GM19452 (cell line): ENCODE data around the gene RPIA.
A peak's percentile ranks its signal among the peaks of the same experiment; 100 is the strongest.
"Not testable (repeated sequence)": the region's sequence is repeated elsewhere in the genome, so short reads cannot be mapped to it uniquely, and the experiment has no call there.

Experiments used
- ATAC-seq: cut with Tn5 transposase; IDR thresholded peaks from one replicate; pipeline ENCODE4 v1.9.1; 2021; ENCODE audit not compliant: unreplicated experiment

RPIA gene

GRCh38 chr2:88729061-88729745 lies 37.7 kb downstream of the RPIA start:
- no peak for ATAC-seq

GRCh38 chr2:88733155-88733902 lies 41.9 kb downstream of the RPIA start:
- ATAC-seq: no peak

GRCh38 chr2:88735133-88735532 lies 43.7 kb downstream of the RPIA start:
- ATAC-seq: no peak

- ATAC-seq: no peak
Measured at GRCh38 chr2:88735853-88736252, 44.4 kb downstream of the RPIA start.

DNA sequence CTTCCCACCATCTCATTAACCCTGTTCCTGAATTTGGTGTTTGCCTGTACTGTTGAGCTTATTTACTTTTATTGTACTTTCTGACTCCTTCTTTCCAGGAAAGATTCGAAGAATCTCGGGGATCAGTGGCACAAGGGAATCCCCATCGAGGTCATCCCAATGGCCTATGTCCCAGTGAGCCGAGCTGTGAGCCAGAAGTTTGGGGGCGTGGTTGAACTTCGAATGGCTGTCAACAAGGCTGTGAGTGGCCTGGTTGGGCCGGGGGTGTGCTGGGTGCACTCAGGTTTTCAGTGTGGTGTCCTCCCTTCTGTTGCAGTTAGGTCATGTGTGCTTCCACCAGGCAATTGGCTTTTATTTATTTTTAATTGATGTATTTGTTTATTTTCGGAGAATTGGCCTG lies 45.0 kb downstream of the RPIA start:
- no peak for ATAC-seq

- ATAC-seq: no peak
Measured at GRCh38 chr2:88737385-88737784, 45.9 kb downstream of the RPIA start.

DNA sequence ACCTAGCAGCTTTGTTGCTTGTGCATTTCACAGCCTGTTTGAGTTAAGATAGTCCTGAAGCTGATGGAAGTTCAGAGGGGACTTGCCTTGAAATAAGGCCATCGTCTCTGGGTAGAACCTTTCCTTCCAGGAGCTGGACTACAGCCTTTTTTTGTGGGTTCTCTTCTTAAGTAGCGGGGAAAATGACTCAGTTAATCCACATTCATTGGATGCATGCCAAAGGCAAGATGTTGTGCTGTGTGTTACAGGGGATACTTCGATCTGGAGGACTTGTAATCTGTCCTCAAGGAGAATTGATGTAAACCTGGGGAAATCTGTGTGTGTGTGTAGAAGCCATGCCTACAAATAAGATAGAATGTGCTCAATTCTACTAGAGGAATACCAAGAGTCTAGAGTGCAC lies 46.8 kb downstream of the RPIA start:
- ATAC-seq: no peak

- ATAC-seq: peak; percentile 88
Measured at GRCh38 chr2:88739985-88740600, 48.6 kb downstream of the RPIA start.

DNA sequence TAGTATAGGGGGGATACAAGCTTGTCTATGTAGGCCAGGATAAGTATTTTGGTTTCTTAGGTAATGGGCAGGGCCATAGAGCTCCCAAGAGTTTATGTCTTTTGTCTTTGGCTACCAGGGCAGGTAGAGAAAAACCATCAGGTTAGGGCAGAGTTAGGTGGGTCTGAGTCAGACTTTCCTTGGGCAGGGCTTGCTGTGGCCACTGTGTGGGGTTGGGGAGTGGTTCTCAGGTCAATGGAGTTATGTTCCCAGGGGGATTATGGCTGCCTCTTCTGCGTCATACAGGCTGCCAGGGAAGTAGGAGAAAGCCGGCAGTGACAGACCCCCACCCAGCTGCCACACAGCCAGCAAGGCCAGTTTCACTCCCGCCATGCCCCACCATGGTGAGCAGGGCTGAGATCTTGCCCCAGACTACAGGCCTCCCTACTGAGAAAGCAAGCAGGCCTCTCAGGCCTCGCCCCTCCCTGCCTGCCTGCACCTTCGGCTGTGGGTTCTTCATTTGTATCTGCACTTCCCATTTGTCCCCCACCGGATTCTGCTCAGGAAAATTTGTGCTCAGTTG lies 55.5 kb downstream of the RPIA start:
- ATAC-seq: no peak

- ATAC-seq: no peak
Measured at GRCh38 chr2:88747990-88748389, 56.5 kb downstream of the RPIA start.

GRCh38 chr2:88751768-88752167 lies 60.3 kb downstream of the RPIA start:
- ATAC-seq: no peak

DNA sequence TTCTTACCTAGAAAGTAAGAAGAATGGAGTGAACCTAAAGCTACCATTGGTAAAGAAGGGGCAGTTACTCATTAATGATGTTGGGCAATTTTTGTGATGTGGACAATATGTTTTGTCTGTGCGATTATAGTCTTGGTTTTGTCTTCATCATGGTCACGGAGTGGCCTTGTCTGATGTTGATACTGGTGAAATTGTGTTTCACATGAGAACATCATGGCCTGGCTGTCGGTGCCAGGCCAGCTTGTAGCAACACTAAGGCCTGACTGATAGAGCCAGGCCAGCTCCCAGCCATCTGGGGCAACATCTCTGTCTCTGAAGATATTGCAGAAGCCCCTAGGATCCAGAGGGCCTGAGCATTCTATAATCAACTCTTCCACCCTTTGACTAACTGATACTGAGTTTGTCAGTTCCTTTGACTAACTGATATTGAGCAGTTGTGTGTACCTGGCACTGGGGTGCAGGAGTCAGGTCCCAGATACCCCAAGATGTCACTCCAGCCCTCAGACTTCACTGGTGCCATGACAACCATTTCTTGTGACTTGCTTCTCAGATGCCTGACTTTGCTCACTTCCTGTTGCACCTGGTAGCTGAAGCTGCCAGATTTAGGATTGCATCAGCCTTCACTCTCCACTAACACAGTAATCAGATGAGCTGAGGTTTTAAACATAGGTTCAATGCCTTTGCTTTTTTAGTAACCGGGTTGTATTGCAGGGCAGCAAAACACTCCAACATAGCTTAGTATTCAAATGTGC lies 62.5 kb downstream of the RPIA start:
- peak; percentile 92 for ATAC-seq

GRCh38 chr2:88754585-88755320 lies 63.3 kb downstream of the RPIA start:
- peak; percentile 33 for ATAC-seq

GRCh38 chr2:88755836-88756235 lies 64.4 kb downstream of the RPIA start:
- ATAC-seq: no peak

DNA sequence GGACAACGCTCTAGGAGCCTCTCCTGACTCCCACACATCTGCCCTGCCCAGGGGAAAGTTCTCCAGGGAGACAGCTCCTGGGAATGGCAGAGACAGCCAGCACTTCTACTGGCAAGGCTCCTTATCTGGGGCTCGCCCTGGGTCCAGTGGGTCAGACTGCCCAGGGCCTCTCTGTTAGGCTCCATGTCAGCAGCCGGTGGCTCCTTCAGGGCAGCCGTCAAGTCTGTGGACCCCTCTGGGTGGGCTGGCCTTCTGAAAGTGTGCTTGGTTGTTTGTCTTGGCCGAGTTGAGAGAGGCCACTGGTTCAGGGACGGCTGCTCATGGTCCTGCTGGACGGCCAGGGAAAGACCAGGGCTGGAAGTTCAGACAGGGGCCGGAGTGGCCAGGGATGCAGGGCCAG lies 65.6 kb downstream of the RPIA start:
- no peak for ATAC-seq

DNA sequence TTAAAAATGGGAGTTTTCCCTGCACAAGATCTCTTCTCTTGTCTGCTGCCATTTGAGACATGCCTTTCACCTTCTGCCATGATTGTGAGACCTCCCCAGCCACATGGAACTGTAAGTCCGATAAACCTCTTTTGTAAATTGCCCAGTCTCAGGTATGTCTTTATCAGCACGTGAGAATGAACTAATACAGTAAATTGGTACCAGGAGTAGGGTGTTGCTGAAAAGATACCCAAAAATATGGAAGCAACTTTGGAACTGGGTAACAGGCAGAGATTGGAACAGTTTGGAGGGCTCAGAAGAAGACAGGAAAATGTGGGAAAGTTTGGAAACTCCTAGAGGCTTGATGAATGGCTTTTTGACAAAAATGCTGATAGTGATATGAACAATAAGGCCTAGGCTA lies 67.2 kb downstream of the RPIA start:
- not testable (repeated sequence) for ATAC-seq

DNA sequence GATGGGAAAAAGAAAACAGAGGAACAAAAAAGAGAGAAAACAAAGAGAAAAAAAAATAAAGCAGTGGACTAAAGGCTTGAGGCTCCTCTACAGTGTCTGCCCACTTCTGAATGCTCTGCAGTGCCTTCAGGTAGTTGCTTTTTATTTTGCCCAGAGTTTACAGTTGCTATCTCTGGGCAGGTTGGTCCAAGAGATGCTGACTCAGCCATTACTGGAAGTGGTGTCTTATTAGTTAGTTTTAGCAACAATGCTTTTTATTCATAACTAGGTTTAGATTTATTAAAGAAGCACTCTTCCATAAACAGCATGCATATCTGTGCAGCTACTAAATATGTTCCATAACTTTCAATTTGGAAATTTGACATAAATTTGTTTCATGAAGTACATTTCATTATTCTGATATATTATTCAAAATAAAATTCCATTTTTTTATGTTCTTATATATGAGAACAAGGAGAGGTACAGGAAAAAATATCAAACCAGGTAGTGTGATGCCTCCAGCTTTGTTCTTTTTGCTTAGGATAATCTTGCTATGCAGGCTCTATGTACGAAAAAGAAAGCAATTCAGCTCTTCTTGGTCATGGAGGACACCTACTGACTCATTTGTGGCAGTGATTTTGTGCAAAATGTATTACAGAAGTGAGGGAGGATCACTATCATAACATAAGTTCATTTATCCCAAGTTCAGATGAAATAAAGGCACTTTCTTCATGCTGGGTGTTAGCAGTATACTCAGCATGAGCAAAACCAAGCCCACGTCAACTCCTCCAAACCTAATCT lies 69.5 kb downstream of the RPIA start:
- ATAC-seq: no peak

GRCh38 chr2:88764141-88764849 lies 72.8 kb downstream of the RPIA start:
- no peak for ATAC-seq

GRCh38 chr2:88764850-88765153 lies 73.3 kb downstream of the RPIA start:
- ATAC-seq: no peak
